HepG2 (cell line): ENCODE measurements around the gene MTA2. TPM values are rescaled to one million over a fixed set of nuclear protein-coding genes. Genes with fewer than 3 reads are reported as not detected.

ENCODE experiments used
- FOSL1 ChIP-seq: sonication (generic); formaldehyde crosslinking; IDR thresholded peaks from 2 replicates; pipeline ENCODE4 v1.9.0; 2021; ENCODE audit warnings: missing genetic modification reagents, borderline replicate concordance
- HMGA1 ChIP-seq: sonication (generic); formaldehyde crosslinking; conservative IDR thresholded peaks from 2 replicates; pipeline ENCODE4 v1.4.0; 2020; ENCODE audit warnings: missing genetic modification reagents
- HNRNPK ChIP-seq: fragments of 200-400 bp; formaldehyde crosslinking; IDR thresholded peaks from 2 replicates; pipeline ENCODE4 v1.6.1; 2018; ENCODE audit warnings: low read length, low read depth, moderate library complexity, mild to moderate bottlenecking; ENCODE audit not compliant: poor library complexity, severe bottlenecking
- ISL2 ChIP-seq: sonication (generic); formaldehyde crosslinking; IDR thresholded peaks from 2 replicates; pipeline ENCODE4 v1.5.0; 2020; ENCODE audit warnings: missing genetic modification reagents
- KLF11 ChIP-seq: IDR thresholded peaks from 2 replicates; pipeline ENCODE4 v1.6.1; 2016; ENCODE audit warnings: missing compliant biosample characterization
- KMT2B ChIP-seq: IDR thresholded peaks from 2 replicates; pipeline ENCODE4 v1.6.1; 2016; ENCODE audit warnings: missing genetic modification reagents, missing compliant biosample characterization
- MBNL3 ChIP-seq: fragments of 250-450 bp; sonication (Bioruptor Pico); conservative IDR thresholded peaks from 2 replicates; pipeline ENCODE4 v1.8.0; 2022; ENCODE audit warnings: mild to moderate bottlenecking, inconsistent platforms
- MXD4 ChIP-seq: IDR thresholded peaks from 2 replicates; pipeline ENCODE4 v1.6.1; 2016; ENCODE audit warnings: mild to moderate bottlenecking, missing biosample characterization, missing genetic modification reagents
- NKX3-1 ChIP-seq: sonication (generic); formaldehyde crosslinking; IDR thresholded peaks from 2 replicates; pipeline ENCODE4 v1.5.0; 2020; ENCODE audit warnings: missing genetic modification reagents
- TGIF2 ChIP-seq: IDR thresholded peaks from 2 replicates; pipeline ENCODE4 v1.6.1; 2016; ENCODE audit warnings: control low read depth, missing compliant biosample characterization
- TMF1 ChIP-seq: sonication (generic); formaldehyde crosslinking; IDR thresholded peaks from 2 replicates; pipeline ENCODE4 v1.8.1; 2022; ENCODE audit warnings: low read depth, missing genetic modification reagents
- TRIM24 ChIP-seq: sonication (generic); formaldehyde crosslinking; IDR thresholded peaks from 2 replicates; pipeline ENCODE4 v1.8.0; 2022; ENCODE audit warnings: mild to moderate bottlenecking, missing genetic modification reagents
- YY1 ChIP-seq: IDR thresholded peaks from 2 replicates; pipeline ENCODE4 v1.6.1; 2011; ENCODE audit warnings: low read length, low read depth, moderate library complexity, mild to moderate bottlenecking; ENCODE audit not compliant: insufficient read depth, insufficient replicate concordance
- ZBTB3 ChIP-seq: sonication (generic); formaldehyde crosslinking; IDR thresholded peaks from 2 replicates; pipeline ENCODE4 v1.4.0; 2020; ENCODE audit warnings: low read depth, mild to moderate bottlenecking, moderate library complexity, missing genetic modification reagents, borderline replicate concordance
- ZBTB42 ChIP-seq: sonication (generic); formaldehyde crosslinking; IDR thresholded peaks from 2 replicates; pipeline ENCODE4 v1.5.0; 2020; ENCODE audit warnings: mild to moderate bottlenecking, missing genetic modification reagents
- ZBTB7B ChIP-seq: sonication (generic); formaldehyde crosslinking; IDR thresholded peaks from 2 replicates; pipeline ENCODE4 v1.4.0; 2020; ENCODE audit warnings: missing genetic modification reagents
- ZIK1 ChIP-seq: sonication (generic); formaldehyde crosslinking; IDR thresholded peaks from 2 replicates; pipeline ENCODE4 v1.5.0; 2020; ENCODE audit warnings: mild to moderate bottlenecking, low read depth, missing genetic modification reagents, borderline replicate concordance
- ZNF34 ChIP-seq: sonication (generic); formaldehyde crosslinking; IDR thresholded peaks from 2 replicates; pipeline ENCODE4 v1.4.0; 2020; ENCODE audit warnings: mild to moderate bottlenecking, missing genetic modification reagents, borderline replicate concordance
- ZNF343 ChIP-seq: sonication (generic); formaldehyde crosslinking; IDR thresholded peaks from 2 replicates; pipeline ENCODE4 v1.4.0; 2020; ENCODE audit warnings: mild to moderate bottlenecking, missing genetic modification reagents
- ZNF558 ChIP-seq: sonication (generic); formaldehyde crosslinking; IDR thresholded peaks from 2 replicates; pipeline ENCODE4 v1.9.0; 2022; ENCODE audit warnings: mild to moderate bottlenecking, missing genetic modification reagents, borderline replicate concordance
- ZNF737 ChIP-seq: sonication (generic); formaldehyde crosslinking; IDR thresholded peaks from 2 replicates; pipeline ENCODE4 v1.5.0; 2020; ENCODE audit warnings: missing genetic modification reagents, mild to moderate bottlenecking, borderline replicate concordance
- ZNF816 ChIP-seq: sonication (generic); formaldehyde crosslinking; IDR thresholded peaks from 2 replicates; pipeline ENCODE4 v1.8.0; 2022; ENCODE audit warnings: missing genetic modification reagents, mild to moderate bottlenecking, borderline replicate concordance
- polyA plus RNA-seq, 8 experiments: library from polyadenylated mRNA; depleted of rRNA in 3 of 8; stranded (reverse) in 7 of 8; unstranded in 1 of 8; fragments of >200 nt; fragmentation: Illumina TruSeq in 4 of 8; extraction: Trizol in 4 of 8; gene quantifications; 2 replicates each; pipeline versions ENCODE4 v1.2.1 to v1.2.3, GENCODE V29; 2011 to 2016; ENCODE audit warnings: low read depth in 4 of 8, missing spikeins in 1 of 8, mixed read lengths in 1 of 8; ENCODE audit not compliant: insufficient read depth in 1 of 8
- total RNA-seq, 5 experiments: library from RNA; depleted of rRNA; stranded (reverse); fragments of >200 nt; fragmentation: Illumina TruSeq; extraction: Trizol; gene quantifications; 2 replicates each; pipeline ENCODE4 v1.2.3, GENCODE V29; 2016; ENCODE audit warnings: low read depth in 1 of 5
- TF ChIP-seq, protein P1 (sequence below): conservative IDR thresholded peaks from 2 replicates; pipeline ENCODE4 v1.6.1; 2018; ENCODE audit warnings: missing genetic modification reagents
- TF ChIP-seq, protein P2 (sequence below): sonication (generic); formaldehyde crosslinking; IDR thresholded peaks from 2 replicates; pipeline ENCODE4 v1.5.0; 2020; ENCODE audit warnings: missing genetic modification reagents
- TF ChIP-seq, protein P3 (sequence below): sonication (generic); formaldehyde crosslinking; IDR thresholded peaks from 2 replicates; pipeline ENCODE4 v1.4.0; 2020; ENCODE audit warnings: missing genetic modification reagents
- TF ChIP-seq, protein P4 (sequence below): IDR thresholded peaks from 2 replicates; pipeline ENCODE4 v1.6.1; 2016; ENCODE audit warnings: low read depth, borderline replicate concordance

Gene MTA2
- total and polyA plus RNA-seq, 2 of the 13 experiments (the other 11 are each of a cell fraction or from before 2014, with no cell fraction given), result 14.0 to 70.0 TPM

DNA sequence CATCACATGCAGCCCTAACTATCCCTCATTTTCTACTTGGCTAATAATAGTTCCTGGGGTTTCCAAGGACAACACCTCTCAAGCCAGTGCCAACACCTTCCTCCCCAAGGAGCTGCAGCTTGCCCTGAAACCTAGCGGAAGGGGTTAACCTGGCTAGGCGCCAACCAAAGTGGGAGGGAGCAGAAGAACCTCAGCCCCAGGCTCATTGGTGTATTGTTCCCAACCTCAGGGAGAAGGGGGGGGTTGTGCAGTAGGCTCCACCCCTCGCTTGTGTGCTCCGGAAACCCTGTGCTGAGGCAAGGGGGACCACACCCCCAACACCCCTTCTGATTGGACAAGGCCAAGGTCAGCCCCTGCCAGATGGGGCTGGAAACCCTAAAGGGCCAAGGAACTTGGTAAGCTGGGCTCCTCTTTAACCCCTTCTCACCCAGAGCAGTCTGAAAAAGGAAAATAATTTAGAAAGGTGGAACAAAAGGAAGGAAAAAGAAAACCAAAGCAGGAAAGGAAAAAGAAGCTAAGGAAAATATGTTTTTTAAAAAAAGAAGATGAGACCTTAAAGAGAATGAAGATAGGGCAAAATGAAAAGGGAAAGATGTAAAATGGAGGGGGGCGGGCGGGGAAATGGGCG lies 2.5 kb downstream of the MTA2 start (continued):
- TF ChIP-seq TGIF2 (CRISPR knock-in tag) (peak; percentile 77; the same call in 1 of the 2 replicates), ZNF343 (no peak), NKX3-1 (CRISPR knock-in tag) (no peak), ZIK1 (no peak), TMF1 (no peak), ZNF816 (CRISPR knock-in tag) (no peak), ZBTB3 (CRISPR knock-in tag) (no peak), KMT2B (CRISPR knock-in tag) (no peak), ISL2 (CRISPR knock-in tag) (0 out of 2 replicates have a peak, but pooled peaks have one; percentile 41), ZNF558 (no peak), TRIM24 (CRISPR knock-in tag) (no peak), FOSL1 (no peak), ZBTB7B (0 out of 2 replicates have a peak, but pooled peaks have one; percentile 7), MXD4 (no peak), KLF11 (no peak), ZBTB42 (CRISPR knock-in tag) (no peak), ZNF34 (CRISPR knock-in tag) (no peak), HMGA1 (CRISPR knock-in tag) (no peak), HNRNPK (no peak), YY1 (peak; percentile 64), ZNF737 (CRISPR knock-in tag) (no peak), MBNL3 (CRISPR knock-in tag) (no peak)
- TF ChIP-seq, protein P1, sequence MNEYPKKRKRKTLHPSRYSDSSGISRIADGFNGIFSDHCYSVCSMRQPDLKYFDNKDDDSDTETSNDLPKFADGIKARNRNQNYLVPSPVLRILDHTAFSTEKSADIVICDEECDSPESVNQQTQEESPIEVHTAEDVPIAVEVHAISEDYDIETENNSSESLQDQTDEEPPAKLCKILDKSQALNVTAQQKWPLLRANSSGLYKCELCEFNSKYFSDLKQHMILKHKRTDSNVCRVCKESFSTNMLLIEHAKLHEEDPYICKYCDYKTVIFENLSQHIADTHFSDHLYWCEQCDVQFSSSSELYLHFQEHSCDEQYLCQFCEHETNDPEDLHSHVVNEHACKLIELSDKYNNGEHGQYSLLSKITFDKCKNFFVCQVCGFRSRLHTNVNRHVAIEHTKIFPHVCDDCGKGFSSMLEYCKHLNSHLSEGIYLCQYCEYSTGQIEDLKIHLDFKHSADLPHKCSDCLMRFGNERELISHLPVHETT (CRISPR knock-in tag), result no peak
- TF ChIP-seq, protein P2, sequence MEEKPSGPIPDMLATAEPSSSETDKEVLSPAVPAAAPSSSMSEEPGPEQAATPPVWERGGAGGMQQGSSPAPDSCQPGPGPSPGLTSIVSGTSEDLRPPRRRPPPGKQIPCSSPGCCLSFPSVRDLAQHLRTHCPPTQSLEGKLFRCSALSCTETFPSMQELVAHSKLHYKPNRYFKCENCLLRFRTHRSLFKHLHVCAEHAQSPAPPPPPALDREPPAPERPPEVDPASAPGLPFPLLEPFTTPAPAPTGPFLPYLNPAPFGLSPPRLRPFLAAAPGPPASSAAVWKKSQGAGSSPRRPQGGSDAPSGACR (CRISPR knock-in tag), result no peak
- TF ChIP-seq, protein P3, sequence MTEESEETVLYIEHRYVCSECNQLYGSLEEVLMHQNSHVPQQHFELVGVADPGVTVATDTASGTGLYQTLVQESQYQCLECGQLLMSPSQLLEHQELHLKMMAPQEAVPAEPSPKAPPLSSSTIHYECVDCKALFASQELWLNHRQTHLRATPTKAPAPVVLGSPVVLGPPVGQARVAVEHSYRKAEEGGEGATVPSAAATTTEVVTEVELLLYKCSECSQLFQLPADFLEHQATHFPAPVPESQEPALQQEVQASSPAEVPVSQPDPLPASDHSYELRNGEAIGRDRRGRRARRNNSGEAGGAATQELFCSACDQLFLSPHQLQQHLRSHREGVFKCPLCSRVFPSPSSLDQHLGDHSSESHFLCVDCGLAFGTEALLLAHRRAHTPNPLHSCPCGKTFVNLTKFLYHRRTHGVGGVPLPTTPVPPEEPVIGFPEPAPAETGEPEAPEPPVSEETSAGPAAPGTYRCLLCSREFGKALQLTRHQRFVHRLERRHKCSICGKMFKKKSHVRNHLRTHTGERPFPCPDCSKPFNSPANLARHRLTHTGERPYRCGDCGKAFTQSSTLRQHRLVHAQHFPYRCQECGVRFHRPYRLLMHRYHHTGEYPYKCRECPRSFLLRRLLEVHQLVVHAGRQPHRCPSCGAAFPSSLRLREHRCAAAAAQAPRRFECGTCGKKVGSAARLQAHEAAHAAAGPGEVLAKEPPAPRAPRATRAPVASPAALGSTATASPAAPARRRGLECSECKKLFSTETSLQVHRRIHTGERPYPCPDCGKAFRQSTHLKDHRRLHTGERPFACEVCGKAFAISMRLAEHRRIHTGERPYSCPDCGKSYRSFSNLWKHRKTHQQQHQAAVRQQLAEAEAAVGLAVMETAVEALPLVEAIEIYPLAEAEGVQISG (CRISPR knock-in tag), result peak; percentile 82
- TF ChIP-seq, protein P4, sequence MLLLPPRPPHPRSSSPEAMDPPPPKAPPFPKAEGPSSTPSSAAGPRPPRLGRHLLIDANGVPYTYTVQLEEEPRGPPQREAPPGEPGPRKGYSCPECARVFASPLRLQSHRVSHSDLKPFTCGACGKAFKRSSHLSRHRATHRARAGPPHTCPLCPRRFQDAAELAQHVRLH (CRISPR knock-in tag), result 0 out of 2 replicates have a peak, but pooled peaks have one; percentile 38
